NCI-H2107 treated with DMSO at 0.1 percent for 48 hours (cell line): ENCODE measurements around the gene ARMS2.

ENCODE experiments used
- DNase-seq: peaks from one replicate; lab custom pipeline; 2025; ENCODE audit not compliant: unreplicated experiment; lab: John Stamatoyannopoulos, UW

Gene ARMS2

DNA sequence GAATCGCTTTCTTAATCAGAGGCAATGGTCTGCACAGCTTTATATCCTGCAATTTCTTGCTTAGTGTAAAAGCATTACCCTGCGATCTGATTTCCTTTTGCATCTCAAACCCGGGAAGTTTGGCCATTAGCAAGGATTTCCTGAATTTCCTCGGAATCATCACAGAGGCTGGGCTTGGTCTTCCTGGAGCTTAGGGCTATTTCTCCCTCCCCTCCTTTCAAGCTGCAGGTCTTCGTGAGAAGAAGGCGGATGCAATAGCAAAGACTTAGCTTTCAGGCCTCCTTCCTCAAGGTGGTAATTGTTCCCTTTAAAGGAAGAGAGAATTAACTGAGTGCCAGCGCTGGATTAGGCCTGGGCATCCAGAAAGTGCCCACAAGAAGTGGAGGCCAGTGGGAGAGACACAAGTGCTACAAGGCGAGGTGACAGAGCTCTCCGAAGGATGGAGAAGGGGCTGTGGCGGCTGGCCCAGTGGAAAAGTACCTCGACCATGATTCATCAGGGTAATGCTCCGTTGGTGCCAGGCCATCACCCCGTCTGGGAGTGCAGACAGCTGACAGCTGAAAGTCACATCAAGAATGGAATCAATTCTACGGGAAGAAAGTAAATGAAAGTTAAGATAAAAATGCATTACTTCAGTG is 4.0 kb upstream of the ARMS2 start:
- no peak for DNase-seq

DNA sequence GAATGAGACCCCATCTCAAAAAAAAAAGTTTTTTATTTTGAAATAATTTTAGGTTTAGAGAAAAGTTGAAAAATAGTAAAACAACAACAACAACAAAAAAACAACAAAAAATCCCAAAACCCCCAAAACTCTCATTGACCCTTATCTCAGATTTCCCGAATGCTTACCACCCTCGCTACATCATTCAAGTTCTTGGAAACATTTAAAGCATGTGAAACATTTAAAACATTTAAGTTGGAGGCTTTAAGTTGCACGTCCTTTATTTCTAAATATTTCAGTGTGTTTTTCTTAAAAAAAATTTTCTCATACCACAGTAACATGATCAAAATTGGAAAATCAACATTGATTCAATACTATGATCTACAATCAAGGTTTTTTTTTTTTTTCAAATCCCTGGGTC is 382 bp upstream of the ARMS2 start:
- no peak for DNase-seq

DNA sequence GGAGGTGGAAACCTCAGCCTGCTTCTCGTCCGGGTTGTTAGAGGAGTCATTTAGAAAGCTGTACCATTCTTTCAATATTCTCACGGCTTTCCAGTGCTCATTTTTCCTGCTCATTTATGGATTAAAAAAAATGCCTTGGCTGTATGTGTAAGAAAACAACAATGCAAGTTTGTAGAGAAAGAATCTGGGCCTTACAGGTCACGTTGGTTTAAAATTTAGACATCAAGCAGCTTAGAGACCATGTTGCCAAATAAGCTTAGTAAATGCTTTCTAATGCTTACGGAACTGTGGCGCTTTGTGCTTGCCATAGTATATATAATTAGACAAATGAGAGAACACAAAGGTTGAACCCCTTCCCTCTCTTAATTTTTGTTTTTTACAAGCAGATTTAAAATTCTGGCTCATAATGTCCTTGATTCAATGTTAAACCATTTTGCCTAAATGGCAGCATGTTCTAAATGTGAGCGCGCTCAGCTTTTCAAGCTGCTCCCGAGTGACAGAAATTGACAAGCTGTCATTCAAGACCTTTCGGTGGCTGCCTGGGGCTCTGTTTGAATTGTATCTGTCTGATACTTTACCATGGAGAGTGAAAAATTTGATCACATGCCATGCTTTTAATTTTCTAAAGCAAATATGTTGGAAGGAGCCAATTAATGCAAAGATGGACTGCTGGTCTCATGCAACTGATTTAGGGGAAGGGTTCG is 1.1 kb downstream of the ARMS2 start:
- no peak for DNase-seq

DNA sequence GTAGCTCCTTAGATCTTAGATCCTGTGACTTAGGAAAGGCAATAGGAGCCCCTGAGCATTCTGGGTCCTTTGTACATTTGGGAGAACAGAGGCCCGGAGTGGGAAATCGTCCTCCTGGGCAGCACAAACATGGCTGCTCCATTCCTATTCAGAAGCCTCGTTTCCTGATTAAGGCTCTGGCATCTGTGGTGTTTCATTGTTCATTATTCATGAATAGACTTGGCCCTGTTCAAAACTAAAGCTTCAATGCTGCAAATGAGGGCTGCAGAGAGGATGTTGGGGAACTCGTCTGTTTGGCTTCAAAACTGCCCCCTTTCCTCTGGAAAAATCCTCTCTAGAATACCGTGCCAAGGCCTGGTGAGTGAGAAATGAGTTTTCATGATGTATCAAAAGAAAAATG is 3.5 kb downstream of the ARMS2 start:
- no peak for DNase-seq

DNA sequence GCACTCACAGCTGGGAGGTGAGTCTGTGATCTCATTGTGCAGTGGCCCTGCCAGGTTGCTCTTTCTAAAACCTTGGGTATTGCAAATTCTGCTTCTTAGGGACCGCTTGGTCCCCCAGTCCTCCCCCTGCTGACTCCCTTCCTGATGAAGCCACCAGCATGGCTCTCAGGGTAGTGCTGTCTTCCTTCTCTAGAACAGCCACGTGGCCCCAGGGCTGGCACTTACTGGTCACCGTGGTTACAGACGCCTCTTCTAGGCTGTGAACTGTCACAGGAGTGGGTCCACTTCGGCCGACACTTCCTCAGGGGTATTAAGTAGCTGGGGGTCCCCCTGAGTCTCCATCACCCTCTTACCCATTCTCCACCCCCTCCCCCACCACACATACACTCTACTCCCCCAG is 4.2 kb downstream of the ARMS2 start:
- DNase-seq = no peak

DNA sequence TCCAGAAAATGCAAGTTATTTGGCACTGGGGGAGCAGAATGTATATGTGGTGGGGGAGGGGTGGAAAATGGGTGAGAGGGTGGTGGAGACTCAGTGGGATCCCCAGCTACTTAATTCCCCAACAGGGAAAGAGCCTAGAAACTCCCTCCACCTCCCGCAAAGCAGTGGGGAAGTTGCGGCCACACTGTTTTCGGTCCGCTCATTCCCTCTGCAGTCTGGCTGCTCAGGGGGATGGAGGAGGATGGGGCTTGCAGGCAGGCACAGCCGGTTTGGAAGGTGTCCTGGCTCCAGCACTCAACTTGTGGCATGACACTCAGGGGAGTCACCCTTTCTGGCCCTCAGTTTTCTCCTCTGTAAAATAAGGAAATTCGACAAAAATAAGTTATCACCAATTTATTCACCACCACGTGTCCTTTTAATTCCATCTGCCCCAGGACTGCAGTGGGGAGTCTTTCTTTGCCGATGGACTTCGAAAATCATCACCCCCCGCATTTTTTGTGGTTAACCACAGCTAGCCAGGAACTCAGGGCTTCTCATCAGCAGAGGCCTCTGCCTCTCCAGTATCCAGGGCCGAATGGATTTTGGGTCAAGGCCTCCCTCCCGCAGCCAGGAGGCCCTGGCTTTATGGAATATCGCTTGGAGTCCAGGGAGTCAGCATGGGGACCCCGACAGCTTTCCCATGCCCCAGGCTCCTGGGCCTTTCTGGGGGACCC is 5.3 kb downstream of the ARMS2 start:
- no peak for DNase-seq

DNA sequence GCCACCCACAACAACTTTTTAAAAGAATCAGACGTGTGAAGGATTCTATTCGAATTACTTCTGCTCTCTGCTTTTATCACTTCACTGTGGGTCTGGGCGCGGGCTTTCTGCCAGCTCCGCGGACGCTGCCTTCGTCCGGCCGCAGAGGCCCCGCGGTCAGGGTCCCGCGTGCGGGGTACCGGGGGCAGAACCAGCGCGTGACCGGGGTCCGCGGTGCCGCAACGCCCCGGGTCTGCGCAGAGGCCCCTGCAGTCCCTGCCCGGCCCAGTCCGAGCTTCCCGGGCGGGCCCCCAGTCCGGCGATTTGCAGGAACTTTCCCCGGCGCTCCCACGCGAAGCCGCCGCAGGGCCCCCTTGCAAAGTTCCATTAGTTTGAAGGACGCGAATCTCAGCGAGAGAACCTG is 6.4 kb downstream of the ARMS2 start:
- no peak for DNase-seq

DNA sequence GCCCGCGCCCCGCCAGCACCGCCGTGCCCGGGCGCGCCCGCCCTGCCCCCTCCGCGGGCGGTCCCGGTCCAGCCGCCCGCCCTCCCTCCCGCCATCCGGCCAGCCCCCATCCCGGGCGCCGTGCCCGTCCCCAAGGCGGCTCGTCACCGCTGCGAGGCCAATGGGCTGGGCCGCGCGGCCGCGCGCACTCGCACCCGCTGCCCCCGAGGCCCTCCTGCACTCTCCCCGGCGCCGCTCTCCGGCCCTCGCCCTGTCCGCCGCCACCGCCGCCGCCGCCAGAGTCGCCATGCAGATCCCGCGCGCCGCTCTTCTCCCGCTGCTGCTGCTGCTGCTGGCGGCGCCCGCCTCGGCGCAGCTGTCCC is 6.9 kb downstream of the ARMS2 start, which contains the start of gene HTRA1:
HTRA1 (plus strand) TSS at position 187 of the 362 bp plus-strand sequence; CDS start at position 287, 100 bp downstream.
- no peak for DNase-seq

DNA sequence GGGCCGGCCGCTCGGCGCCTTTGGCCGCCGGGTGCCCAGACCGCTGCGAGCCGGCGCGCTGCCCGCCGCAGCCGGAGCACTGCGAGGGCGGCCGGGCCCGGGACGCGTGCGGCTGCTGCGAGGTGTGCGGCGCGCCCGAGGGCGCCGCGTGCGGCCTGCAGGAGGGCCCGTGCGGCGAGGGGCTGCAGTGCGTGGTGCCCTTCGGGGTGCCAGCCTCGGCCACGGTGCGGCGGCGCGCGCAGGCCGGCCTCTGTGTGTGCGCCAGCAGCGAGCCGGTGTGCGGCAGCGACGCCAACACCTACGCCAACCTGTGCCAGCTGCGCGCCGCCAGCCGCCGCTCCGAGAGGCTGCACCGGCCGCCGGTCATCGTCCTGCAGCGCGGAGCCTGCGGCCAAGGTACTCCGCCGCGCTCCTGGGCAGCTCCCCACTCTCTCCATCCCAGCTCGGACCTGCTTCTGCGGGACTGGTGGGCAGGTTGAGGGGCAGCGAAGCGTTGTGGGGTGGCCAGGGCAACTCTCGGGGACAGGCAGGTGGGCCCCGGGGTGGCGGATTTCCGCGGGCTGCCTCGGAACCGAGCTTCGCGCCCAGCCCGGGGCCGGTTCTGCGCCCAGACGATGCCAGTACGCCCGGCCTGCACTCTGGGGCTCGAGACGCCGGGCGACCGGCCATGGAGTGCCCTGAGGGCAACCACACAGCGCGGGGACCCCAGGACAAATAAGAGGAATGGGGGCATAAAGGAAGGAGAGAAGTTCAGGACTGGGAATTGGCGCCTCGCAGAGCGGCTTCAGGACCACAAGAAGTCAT is 7.5 kb downstream of the ARMS2 start:
- no peak for DNase-seq

DNA sequence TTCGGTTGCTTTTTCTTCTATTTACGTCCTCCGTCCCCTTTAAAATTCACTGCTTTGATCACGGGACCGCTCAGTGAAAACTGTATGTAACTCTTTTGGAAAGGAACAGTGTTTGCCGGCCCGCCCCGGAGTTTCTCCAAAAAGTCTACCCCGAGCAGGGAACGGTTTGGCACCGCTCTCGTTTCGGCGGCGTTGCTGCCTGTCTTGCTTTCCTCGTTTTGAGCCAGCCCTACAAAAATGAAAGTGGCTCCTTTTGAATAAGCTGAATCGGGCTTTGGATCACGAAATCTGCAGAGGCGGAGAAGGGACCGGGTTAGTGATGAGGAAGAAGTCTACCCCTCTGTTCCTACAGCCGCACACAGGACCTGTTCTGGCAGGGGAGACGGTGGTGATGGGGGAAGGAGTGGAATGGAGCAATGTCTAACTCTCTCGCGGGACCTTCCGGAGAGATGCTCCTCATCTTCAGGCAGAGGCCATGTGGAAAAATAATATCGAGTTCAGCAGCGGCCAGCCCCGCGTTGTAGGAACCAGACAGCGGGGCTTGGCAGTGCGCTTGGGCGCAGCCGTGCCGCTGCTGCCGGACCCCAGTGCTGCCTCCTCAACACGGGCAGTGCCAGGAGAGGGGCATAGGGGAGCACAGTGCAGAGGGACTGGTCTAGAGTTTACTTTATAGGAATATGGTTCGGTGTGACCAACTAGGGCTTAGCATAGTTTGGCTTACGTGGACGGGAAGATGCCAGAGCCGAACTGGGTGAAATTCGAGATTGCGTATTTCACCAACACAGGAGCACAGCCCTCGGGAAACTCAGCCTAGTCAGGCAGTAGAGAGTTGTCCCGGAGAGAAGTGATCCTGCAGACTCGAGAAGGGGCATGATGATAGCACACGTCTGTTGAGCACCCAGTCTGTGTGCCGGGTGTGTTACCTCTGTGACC is 8.3 kb downstream of the ARMS2 start:
- no peak for DNase-seq

DNA sequence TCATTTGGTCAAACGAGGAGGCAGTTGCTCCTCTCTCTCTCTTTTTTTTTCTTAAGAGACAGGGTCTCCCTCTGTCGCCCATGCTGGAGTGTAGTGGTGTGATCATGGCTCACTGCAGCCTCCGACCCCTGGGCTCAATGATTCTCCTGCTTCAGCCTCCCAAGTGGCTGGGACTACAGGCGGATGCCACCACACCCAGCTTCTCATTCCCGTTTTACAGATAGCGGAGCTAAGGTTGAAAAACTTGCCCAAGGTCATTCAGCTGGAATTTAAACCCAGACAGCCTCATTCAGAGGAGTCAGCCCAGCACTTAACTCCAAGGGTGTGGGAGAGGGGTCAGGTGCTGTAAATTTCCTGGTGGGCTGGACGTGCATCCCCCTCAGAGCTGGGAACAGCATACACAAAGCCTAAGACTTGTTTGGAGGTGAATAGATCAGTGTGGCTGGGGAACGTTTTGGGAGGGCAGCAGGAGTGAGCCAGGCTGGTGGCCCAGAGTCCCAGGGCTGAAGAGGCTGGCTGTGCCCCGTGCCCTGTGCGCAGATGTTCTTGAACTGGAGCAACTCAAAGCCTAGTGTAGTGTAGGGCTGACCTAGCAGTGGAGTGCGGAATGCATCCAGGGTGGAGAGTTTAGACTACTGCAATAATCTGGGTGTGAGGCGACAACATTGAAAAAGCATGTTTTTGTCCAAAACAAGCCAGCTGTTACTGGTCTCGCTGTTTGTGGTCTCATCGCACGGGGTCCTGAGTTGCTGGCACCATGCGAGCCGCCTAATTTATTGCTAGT is 9.2 kb downstream of the ARMS2 start:
- no peak for DNase-seq

DNA sequence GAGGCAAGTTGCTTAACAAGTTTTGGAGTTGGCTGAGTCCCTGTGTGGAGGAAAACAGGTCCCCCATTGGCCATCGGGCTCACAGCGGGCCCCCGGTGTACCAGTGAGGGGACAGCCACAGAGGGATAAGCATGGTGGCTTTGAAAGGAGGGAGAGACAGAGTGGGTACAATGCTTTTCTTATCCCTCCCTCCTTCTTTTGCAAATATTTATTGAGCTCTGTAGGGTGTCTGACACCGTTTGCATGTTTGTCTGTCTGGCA is 9.7 kb downstream of the ARMS2 start:
- no peak for DNase-seq

DNA sequence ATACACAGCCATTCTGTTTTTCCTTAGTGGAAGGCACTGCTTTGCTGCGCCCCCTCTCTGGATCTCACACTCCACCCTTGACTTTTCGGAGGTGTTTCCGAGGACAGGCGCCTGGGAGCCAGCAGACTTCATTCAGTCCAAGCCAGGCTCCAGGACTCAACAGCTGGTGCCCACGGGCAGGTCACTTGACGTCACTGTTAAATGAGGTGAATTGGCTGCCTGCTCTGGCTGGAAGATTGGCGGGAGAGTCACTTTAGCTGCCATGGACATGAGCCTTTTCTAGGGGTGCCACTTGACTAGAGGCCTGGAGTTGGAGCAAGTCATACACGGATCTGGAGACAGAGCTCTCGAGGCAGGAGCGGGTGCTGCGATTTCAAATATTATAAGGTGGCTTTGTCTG is 10.1 kb downstream of the ARMS2 start:
- DNase-seq = no peak

DNA sequence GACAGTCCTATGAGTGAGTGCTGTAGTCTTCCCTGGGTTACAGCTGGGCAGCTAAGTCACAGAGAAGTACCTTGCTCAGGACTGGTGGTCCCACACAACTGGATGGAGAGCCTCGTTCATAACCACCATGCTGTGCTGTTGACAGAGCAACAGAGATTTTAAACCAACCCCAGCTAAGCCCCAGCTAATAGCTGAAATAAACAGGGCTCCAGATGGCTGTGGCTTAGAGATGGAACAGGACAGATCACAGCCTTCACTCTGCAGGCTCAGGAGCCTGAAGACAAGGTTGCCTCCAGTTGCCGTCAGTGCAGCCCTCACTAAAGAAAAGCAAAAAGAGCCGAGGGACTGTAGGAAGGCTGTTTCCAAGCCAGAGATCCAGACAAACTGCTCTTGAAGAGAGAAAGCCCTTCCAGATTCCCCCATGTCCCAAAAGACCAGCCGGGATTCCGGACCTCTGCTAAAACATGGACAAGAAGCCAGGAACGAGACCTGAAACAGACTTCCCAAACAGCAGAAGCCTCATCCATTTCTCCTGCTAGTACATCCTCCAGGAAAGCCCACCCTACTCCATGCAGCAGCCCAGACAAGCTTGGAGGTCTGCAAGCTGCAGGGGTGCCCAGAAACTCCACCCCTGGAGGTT is 11.1 kb downstream of the ARMS2 start:
- no peak for DNase-seq

DNA sequence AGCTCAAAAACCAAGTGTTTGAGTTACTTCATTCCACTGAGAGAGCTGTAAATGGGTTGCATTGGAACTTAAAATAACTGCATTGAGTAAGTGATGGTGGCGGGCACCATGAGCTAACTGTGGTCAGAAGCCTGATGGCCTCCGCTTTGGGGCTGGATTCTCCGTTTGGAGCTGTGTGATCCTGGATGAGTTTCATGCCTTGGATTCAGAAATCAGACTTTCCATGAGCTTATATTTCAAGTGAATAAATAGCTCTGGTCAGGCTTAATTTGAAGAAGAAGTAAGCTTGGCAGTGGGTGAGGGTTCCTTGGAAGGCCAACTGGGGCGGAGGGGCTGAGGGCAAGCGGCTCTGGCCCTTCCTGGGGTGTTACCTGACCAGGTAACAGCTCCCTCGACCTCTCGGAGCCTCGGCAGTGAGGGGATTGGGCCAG is 12.5 kb downstream of the ARMS2 start:
- DNase-seq = no peak

DNA sequence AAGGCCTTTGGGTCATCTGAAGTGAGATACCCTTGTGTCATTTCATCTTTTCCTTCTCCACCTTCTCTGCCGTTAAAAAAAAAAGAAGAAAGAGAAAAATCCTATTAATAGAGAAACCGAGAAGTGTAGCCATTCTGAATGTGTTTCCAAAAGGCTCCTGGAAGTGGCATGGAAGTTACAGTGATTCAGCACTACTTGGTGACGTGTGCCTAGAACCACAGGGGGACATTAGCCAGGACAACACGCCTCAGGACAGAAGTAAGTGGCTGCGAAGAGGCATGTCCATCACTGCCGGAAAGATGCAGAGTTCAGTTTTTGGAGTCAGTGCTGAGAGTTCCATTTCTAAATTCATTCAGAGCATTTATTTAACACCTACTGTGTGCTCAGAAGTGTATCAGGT is 13.2 kb downstream of the ARMS2 start:
- no peak for DNase-seq

DNA sequence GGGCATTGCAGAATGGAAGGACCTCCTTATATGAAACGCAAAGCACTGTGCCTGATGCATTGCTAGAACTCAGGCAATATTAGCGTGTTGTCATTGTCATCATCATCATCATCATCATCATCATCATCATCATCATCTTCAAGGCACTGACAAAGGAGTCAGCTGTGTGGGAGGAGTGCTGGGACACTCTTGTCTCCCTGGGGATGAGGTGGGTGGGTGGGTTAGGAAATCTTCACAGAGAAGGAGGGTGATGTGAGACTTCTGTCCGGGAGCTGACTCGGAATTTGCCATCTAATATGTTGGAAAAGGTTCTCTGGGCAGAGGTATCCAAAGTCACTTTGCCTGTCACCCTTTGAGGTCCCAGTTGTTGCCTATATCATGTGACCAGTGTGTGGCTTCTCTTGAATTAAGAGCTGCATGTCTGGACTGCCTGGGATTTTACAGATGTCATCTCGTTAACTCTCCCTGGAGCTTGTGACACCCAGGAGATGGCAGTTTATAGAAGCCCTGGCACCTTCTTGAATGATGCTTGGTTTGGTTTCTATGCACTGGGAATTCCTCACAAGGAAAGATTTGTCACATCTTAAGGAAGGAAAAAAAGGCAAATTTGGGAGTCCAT is 14.0 kb downstream of the ARMS2 start:
- no peak for DNase-seq

DNA sequence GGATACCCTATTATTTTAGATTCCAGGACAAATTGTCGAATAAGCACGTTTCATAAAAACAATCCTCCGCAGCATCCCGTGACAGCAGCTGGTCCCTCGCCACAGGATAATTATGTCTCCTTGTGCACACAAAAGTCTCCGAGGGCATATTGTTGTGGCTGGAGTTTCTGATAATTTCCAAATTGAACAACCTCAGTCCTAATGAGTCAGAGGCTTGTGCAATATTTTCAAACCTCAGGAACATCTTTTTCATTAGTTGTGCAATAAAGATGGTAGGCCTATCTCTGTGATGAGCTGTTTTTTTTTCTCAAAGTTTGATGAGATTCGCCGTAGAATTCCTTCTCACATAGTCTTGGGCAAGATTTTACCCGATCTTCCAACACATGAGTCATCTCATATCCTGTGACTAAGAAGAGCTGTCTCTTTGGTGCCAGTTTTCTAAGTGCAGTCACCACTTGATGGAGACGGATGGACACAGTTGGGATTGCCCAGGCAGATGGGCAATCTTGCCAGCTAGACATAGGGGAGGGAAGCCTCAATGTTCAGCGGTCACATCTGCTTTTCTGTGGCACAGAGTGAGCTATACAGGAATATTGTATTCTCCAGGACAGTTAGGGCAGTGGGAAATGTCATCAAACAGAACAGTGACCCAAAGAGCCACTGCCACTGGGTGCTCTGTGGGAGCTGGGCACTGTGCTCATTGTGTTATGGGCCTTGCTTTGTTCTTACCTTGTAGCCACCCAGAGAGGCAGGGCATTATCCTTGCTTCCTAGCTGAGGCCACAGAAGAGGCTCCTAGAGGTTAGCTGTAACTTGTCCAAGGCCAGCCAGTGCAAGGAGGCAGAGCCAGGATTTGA is 14.7 kb downstream of the ARMS2 start:
- no peak for DNase-seq
